ENCODE data around the gene PGBD2. TPM values are rescaled to one million over a fixed set of nuclear protein-coding genes. Genes with fewer than 3 reads are reported as not detected.

The PGBD2 gene
- total and polyA plus RNA-seq, 9 of the 15 experiments (the other 6 are each of a cell fraction or from before 2014, with no cell fraction given): 11.9 to 21.8 (median 14.7) TPM

- TF ChIP-seq ZHX1 (conservative IDR thresholded peaks at IDR 0.05; ENCODE audit: low read length) (no peak), RBM39 (optimal IDR thresholded peaks at IDR 0.05; ENCODE audit: low read depth, low read length) (no peak), FOXP4 (CRISPR knock-in tag; IDR thresholded peaks at IDR 0.05; ENCODE audit: borderline replicate concordance) (peak; percentile 95), RERE (CRISPR knock-in tag; IDR thresholded peaks at IDR 0.05; ENCODE audit: borderline replicate concordance) (no peak), NCOA2 (IDR thresholded peaks at IDR 0.05; ENCODE audit: partially characterized antibody in 2 of 2) (no peak), ZFP36 (IDR thresholded peaks at IDR 0.05; ENCODE audit: low read depth, low read length, partially characterized antibody) (no peak), NR3C1 (CRISPR knock-in tag; IDR thresholded peaks at IDR 0.05) (peak; percentile 81; the same call in 1 of the 2 replicates), TRIM25 (IDR thresholded peaks at IDR 0.05; ENCODE audit: borderline replicate concordance) (no peak), ZNF512 (tag; IDR thresholded peaks at IDR 0.05) (no peak), DNMT1 (IDR thresholded peaks at IDR 0.05) (no peak), HDAC1 (IDR thresholded peaks at IDR 0.05) (peak in 1 of 2 experiments; percentile 70; a peak in 2 of 4 replicates), POLR2B (IDR thresholded peaks at IDR 0.05; ENCODE audit: low read depth, partially characterized antibody) (peak; percentile 79)
Measured at GRCh38 chr1:248906009-248906752, at the start of gene PGBD2 (continued).
